Hair follicular keratinocyte (primary cell): ENCODE data around the gene DYNC2H1. TPM values are rescaled to one million over a fixed set of nuclear protein-coding genes. Genes with fewer than 3 reads are reported as not detected.

Source experiments
- total RNA-seq: library from RNA; depleted of rRNA; stranded (reverse); fragments of >200 nt; gene quantifications from 2 replicates; pipeline ENCODE4 v1.2.3, GENCODE V29; 2015

Gene DYNC2H1, protein sequence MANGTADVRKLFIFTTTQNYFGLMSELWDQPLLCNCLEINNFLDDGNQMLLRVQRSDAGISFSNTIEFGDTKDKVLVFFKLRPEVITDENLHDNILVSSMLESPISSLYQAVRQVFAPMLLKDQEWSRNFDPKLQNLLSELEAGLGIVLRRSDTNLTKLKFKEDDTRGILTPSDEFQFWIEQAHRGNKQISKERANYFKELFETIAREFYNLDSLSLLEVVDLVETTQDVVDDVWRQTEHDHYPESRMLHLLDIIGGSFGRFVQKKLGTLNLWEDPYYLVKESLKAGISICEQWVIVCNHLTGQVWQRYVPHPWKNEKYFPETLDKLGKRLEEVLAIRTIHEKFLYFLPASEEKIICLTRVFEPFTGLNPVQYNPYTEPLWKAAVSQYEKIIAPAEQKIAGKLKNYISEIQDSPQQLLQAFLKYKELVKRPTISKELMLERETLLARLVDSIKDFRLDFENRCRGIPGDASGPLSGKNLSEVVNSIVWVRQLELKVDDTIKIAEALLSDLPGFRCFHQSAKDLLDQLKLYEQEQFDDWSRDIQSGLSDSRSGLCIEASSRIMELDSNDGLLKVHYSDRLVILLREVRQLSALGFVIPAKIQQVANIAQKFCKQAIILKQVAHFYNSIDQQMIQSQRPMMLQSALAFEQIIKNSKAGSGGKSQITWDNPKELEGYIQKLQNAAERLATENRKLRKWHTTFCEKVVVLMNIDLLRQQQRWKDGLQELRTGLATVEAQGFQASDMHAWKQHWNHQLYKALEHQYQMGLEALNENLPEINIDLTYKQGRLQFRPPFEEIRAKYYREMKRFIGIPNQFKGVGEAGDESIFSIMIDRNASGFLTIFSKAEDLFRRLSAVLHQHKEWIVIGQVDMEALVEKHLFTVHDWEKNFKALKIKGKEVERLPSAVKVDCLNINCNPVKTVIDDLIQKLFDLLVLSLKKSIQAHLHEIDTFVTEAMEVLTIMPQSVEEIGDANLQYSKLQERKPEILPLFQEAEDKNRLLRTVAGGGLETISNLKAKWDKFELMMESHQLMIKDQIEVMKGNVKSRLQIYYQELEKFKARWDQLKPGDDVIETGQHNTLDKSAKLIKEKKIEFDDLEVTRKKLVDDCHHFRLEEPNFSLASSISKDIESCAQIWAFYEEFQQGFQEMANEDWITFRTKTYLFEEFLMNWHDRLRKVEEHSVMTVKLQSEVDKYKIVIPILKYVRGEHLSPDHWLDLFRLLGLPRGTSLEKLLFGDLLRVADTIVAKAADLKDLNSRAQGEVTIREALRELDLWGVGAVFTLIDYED (N-terminal part only)
- total RNA-seq, result 13.9 and 21.9 TPM in 2 replicates

DNA sequence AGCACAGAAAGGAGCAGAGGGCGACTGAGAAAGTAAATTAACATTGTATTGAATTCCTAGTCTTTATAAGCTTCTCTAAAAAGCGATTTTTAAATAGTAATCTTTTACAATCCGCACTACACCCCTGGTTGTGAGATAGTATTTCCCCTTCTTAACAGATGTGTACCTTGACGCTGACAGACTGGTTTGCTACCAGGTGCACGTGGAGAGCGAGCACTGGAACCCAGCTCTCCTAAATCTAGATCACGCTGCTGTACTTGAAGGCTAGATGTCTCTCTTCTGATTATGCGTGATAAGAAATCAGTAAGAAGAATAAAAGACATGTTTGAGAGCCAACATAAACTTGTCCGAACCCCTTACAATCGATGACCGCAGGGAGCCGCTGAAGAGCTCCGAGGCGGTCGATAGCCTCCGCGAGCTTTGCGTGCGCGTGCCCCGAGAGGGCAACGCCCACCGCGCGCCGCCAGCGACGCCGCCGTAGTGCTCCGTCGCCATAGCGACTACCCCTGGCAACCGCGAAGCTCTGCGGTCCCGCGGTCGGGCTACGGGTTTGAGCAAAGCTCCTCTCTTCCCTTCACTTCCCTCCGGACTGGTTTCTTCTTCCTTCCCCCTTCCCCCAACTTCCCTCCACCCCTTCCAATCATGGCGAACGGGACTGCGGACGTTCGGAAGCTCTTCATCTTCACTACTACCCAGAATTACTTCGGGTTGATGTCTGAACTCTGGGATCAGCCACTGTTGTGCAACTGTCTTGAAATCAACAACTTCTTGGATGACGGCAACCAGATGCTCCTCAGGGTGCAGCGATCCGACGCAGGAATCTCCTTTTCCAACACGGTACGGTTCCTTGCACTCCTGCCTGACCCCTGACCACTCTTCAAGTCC lies at the start of gene DYNC2H1:
Gene DYNC2H1, plus strand, starts transcription at position 494 of the 885 bp plus-strand sequence. Its CDS starts 149 bp downstream, at position 643.

DNA sequence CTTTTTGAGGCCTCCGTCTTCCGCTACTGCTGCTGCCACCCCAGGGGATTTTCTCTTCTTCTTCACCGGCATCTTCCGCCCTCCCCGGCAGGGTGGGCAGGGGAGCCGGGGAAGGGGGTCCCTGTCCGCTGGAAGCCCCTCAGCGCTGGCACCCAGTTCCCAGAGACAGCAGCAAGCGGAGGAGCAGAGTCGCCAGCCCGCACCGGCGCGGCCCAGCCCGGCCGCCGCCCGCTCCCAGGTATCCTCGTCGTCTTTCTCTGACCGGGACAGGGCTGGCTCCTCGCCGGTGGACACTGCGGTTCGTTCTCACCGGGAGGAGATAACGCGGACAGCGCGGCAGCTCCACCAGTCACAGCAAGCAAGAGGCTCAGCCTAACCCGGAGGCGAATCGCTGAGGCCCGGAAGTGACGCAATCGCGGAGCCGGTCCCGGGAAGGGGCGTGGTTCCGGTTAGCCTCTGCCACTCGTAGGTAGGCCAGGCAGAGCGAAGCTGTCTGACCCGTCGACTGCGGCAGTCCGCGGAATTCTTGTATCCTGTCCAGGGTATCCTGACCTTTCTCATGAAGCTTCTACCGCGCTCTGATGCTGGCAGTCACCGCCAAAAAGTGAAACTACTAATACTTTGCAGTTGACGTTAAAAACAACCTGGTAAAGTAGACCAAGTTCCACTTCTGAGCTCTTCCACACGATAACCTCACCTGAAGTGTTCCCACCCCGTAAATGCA lies 17.3 kb upstream of the DYNC2H1 start, which contains the start of gene DCUN1D5:
Gene DCUN1D5, minus strand, starts transcription at position 360 of the 724 bp plus-strand sequence. Its CDS starts 288 bp downstream, at position 72.

Other genes starting within 250 kb of the DYNC2H1 start
- not detected in 2 replicates for gene MMP12, start 234.4 kb upstream of the DYNC2H1 start, total RNA-seq
- gene MMP13, start 153.7 kb upstream of the DYNC2H1 start, total RNA-seq, result 0.16 TPM in 1 of 2 replicates, not detected in the other
- 97.6 and 134 TPM in 2 replicates for gene DCUN1D5, start 17.3 kb upstream of the DYNC2H1 start, total RNA-seq